T-cell (primary cell): ENCODE measurements around the gene TMEM178B. TPM values are rescaled to one million over a fixed set of nuclear protein-coding genes. Genes with fewer than 3 reads are reported as not detected.

Experiments used
- ATAC-seq, 4 experiments: fragments of 200-7000 bp in 3 of 4; fragments of 150-1000 bp in 1 of 4; cut with Tn5 transposase; replicated peaks in 1 of 4; 1 replicate in 3 of 4; 2 replicates in 1 of 4; pipeline ENCODE4 v1.10.0; 2021; ENCODE audit warnings: moderate library complexity in 3 of 4, mild to moderate bottlenecking in 2 of 4, moderate number of reproducible peaks in 1 of 4
- CTCF ChIA-PET, 2 donors: fragments of 300-600 bp; sonication (Branson Sonifier 250); formaldehyde crosslinking; loops; one replicate each; lab custom pipeline; 2022; ENCODE audit warnings: antibody characterized with exemption in 2 of 2; lab: Charles Lee
- POLR2A ChIA-PET, 2 donors: fragments of 300-600 bp; sonication (Branson Sonifier 250); formaldehyde crosslinking; loops; one replicate each; lab custom pipeline; 2022; ENCODE audit warnings: antibody characterized with exemption in 2 of 2; lab: Charles Lee
- DNase-seq, 35 experiments: peaks; one replicate each; pipeline versions ENCODE4 v3.0.0 to v3.0.0-alpha.2; 2013 to 2023
- H3K27ac ChIP-seq: one replicate; pipeline ENCODE4 v1.5.1; 2013; ENCODE audit warnings: low read length
- H3K27me3 ChIP-seq, 2 experiments: replicated peaks in 1 of 2; 1 replicate in 1 of 2; 2 replicates in 1 of 2; pipeline versions ENCODE4 v1.6.1 to v1.7.0; 2013; ENCODE audit warnings: low read length in 1 of 2, mixed read lengths in 1 of 2; ENCODE audit not compliant: control insufficient read depth in 2 of 2, insufficient read depth in 2 of 2; ENCODE audit errors: extremely low read depth in 1 of 2
- H3K36me3 ChIP-seq, 2 donors: 1 replicate in 1 of 2; 2 replicates in 1 of 2; pipeline versions ENCODE4 v1.6.1 to v1.7.0; 2013; ENCODE audit warnings: low read length in 1 of 2; ENCODE audit not compliant: control insufficient read depth in 2 of 2, insufficient read depth in 1 of 2; ENCODE audit errors: extremely low read depth in 1 of 2
- H3K4me1 ChIP-seq, 2 experiments: 1 replicate in 1 of 2; 2 replicates in 1 of 2; pipeline versions ENCODE4 v1.6.1 to v1.7.0; 2013; ENCODE audit warnings: low read length in 2 of 2, mixed read lengths in 1 of 2; ENCODE audit not compliant: insufficient read depth in 2 of 2, control insufficient read depth in 1 of 2; ENCODE audit errors: extremely low read depth in 1 of 2
- H3K4me3 ChIP-seq, 2 donors: 1 replicate in 1 of 2; 2 replicates in 1 of 2; pipeline versions ENCODE4 v1.5.1 to v1.7.0; 2013; ENCODE audit warnings: mild to moderate bottlenecking in 2 of 2, low read length in 1 of 2, moderate library complexity in 1 of 2; ENCODE audit not compliant: control insufficient read depth in 1 of 2; ENCODE audit errors: extremely low read depth in 1 of 2
- H3K9me3 ChIP-seq: 2 replicates; pipeline ENCODE4 v1.7.0; 2013
- H3K27ac Mint-ChIP-seq, 2 donors: one replicate each; pipeline ENCODE4 v1.8.0; 2020 to 2021; ENCODE audit warnings: mild to moderate bottlenecking in 2 of 2, mixed read lengths in 2 of 2
- H3K27me3 Mint-ChIP-seq, 2 donors: one replicate each; pipeline ENCODE4 v1.8.0; 2021 to 2022; ENCODE audit warnings: mixed read lengths in 2 of 2
- H3K36me3 Mint-ChIP-seq: one replicate; pipeline ENCODE4 v1.8.0; 2021; ENCODE audit warnings: mixed read lengths
- H3K4me1 Mint-ChIP-seq, 3 donors: one replicate each; pipeline ENCODE4 v1.8.0; 2020 to 2022; ENCODE audit warnings: mixed read lengths in 3 of 3, mild to moderate bottlenecking in 1 of 3
- H3K4me3 Mint-ChIP-seq, 3 donors: one replicate each; pipeline ENCODE4 v1.8.0; 2020 to 2022; ENCODE audit warnings: mild to moderate bottlenecking in 3 of 3, mixed read lengths in 3 of 3, moderate library complexity in 3 of 3
- H3K9me3 Mint-ChIP-seq, 3 donors: one replicate each; pipeline ENCODE4 v1.8.0; 2020 to 2022; ENCODE audit warnings: mixed read lengths in 3 of 3
- WGBS: methylation state at CpG from one replicate; pipeline ENCODE4 v1.1.5; 2013; ENCODE audit warnings: missing lambda C conversion rate; ENCODE audit not compliant: insufficient coverage; 5-methylcytosine and 5-hydroxymethylcytosine counted together
- total RNA-seq, 35 experiments: library from RNA in 6 of 35; stranded (reverse) in 6 of 35; fragments of 120-200 nt in 1 of 35; gene quantifications; one replicate each; pipeline versions ENCODE4 v1.2.1 to v1.2.4 and lab custom pipeline; 2013 to 2026

Gene TMEM178B
- total RNA-seq, 5 donors from 2014 or later (not counting 1 experiment from before 2014, with no cell fraction given), result 0.14 to 0.86 (median 0.32) TPM

DNA sequence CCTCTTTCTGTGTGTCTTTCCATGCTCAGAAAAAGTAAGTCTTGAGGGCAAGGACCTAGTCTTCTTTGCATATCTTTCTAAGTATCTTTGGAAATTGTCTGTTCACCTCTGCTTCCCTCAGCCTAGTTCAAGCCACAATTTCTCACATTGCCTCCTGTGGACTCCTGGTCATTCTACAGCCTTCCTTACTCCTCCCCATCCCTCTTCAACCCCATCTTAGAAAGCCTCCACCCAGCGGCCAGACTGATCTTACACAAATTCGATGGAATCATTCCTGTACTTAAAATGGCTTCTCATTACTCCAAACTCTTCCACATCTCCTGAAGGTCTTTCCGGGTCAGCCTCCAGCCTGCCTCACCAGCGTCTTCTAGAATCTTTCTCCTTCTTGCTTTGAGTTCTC lies 453.2 kb downstream of the TMEM178B start:
- CTCF ChIA-PET, result no interaction called here
- Mint-ChIP-seq H3K4me3 (no peak overlapping the region), H3K36me3 (no peaks in the 10 kb centered on the region)

GRCh38 chr7:141528399-141528798 lies 454.5 kb downstream of the TMEM178B start:
- peaks cover 0 to 3% of the 10 kb centered on the region in 2 experiments for H3K4me1 ChIP-seq
- ChIA-PET POLR2A (no interaction called here), CTCF (interaction anchor here (0.6 to 0.7 kb wide), 2 partner anchors 27 to 129 kb away, joined by 3 read pairs; no protein-coding TSS in a partner anchor)
- Mint-ChIP-seq H3K27me3 (peaks cover 19 to 32% of the 10 kb centered on the region in 2 donors), H3K36me3 (no peaks in the 10 kb centered on the region), H3K4me3 (no peak overlapping the region), H3K4me1 (no peaks in the 10 kb centered on the region), H3K27ac (no peak overlapping the region), H3K9me3 (no peaks in the 10 kb centered on the region)
- no CpG with 5 or more reads among the region's 3 CpGs for WGBS
- ATAC-seq, result no peak
- DNase-seq, result no peak
- H3K27me3 ChIP-seq, result peaks cover 0 to 16% of the 10 kb centered on the region in 2 experiments
- no peaks in the 10 kb centered on the region for H3K36me3 ChIP-seq
- H3K27ac ChIP-seq, result no peak overlapping the region
- H3K4me3 ChIP-seq, result no peak overlapping the region
- H3K9me3 ChIP-seq, result no peaks in the 10 kb centered on the region

More for the DNA sequence above, 453.2 kb downstream of the TMEM178B start:
- H3K27me3 ChIP-seq, result peaks cover 0 to 11% of the 10 kb centered on the region in 2 experiments
- Mint-ChIP-seq H3K27ac (no peak overlapping the region), H3K4me1 (no peaks in the 10 kb centered on the region), H3K9me3 (no peaks in the 10 kb centered on the region), H3K27me3 (peaks cover 15 to 27% of the 10 kb centered on the region in 2 donors)
- POLR2A ChIA-PET, result no interaction called here
- DNase-seq (no peak), ATAC-seq (no peak)
- H3K4me1 ChIP-seq, result no peaks in the 10 kb centered on the region
- H3K27ac ChIP-seq, result no peak overlapping the region
- H3K4me3 ChIP-seq, result no peak overlapping the region
- H3K9me3 ChIP-seq, result no peaks in the 10 kb centered on the region
- 84% methylated on average over 4 of the region's 4 CpGs for WGBS
- no peaks in the 10 kb centered on the region for H3K36me3 ChIP-seq

Other genes starting within 250 kb of the TMEM178B start
- gene BRAF, start 149.1 kb upstream of the TMEM178B start, total RNA-seq, result 10 to 100 TPM; 39.3 to 65.1 (median 42.2) TPM
- 10 to 100 TPM; 24.2 to 45.5 (median 38.6) TPM for gene MRPS33, start 59.1 kb upstream of the TMEM178B start, total RNA-seq